ENCODE data around the gene ATP13A3.

GRCh38 chr3:194449913-194450312 lies 36.9 kb downstream of the ATP13A3 start:
- TF ChIP-seq EZH2 (IDR thresholded peaks at IDR 0.05; ENCODE audit: low read length, missing control alignments) (no peak), CTCF (conservative IDR thresholded peaks at IDR 0.05 in 1 of 2, IDR thresholded peaks at IDR 0.05 in 1 of 2; ENCODE audit: low read depth in 1 of 2, low read length in 2 of 2) (no peak)
